ENCODE measurements around the gene MTA3.

DNA sequence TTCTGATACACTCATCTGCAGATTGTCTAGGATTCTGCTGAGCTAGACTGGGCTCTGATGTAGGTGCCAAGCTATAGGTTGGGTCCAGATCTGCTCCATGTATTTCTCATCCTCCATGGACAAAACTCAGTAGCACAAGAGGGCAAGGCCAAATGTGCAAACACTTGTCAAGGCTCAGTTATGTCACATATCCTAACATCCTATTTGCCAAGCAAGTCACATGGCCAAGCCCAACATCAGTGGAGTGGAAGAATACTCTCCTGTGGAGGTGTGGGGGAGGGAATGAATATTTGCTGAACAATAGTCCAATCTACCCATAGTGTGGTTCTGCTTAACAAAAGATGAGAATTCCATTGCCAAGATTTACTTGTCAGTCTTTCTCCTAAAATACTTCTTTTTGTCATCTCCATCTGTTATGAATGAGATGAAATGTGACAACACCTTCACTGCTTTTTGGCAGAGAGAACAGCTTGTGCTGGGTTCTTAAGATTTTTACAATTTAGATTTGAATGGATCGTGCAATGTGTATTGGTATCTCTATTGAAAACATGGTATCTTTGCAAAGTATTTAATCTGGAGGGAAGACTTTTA is 105.7 kb downstream of the MTA3 start:
- no peak for TF ChIP-seq EZH2 (IDR thresholded peaks at IDR 0.05)
- no peak for TF ChIP-seq POLR2AphosphoS5 (IDR thresholded peaks at IDR 0.05; ENCODE audit: borderline replicate concordance, low read depth, low read length)
- TF ChIP-seq FOXP2 (optimal IDR thresholded peaks at IDR 0.05; ENCODE audit: control extremely low read depth, extremely low read length, insufficient read depth), result no peak
